Heart left ventricle (tissue), 16 donors: Measurements from ENCODE around the gene SQOR. TPM values are rescaled to one million over a fixed set of nuclear protein-coding genes. Genes with fewer than 3 reads are reported as not detected.

Experiments used
- ATAC-seq, 4 donors: fragments of 200-7000 bp; cut with Tn5 transposase; one replicate each; pipeline ENCODE4 v1.9.1; 2020 to 2022; ENCODE audit warnings: moderate library complexity in 4 of 4, mild to moderate bottlenecking in 3 of 4, moderate number of reproducible peaks in 1 of 4
- DNase-seq, 5 donors: peaks; one replicate each; pipeline ENCODE4 v3.0.0-alpha.2; 2020
- H3K27ac ChIP-seq, 12 donors: fragments of 200-600 bp; sonication (generic) in 4 of 12; one replicate each; pipeline versions ENCODE4 v1.5.0 to v1.8.0; 2016 to 2022; ENCODE audit warnings: mild to moderate bottlenecking in 2 of 12
- H3K27me3 ChIP-seq, 9 donors: fragments of 200-600 bp; sonication (generic) in 2 of 9; one replicate each; pipeline versions ENCODE4 v1.5.1 to v1.8.0; 2016 to 2022; ENCODE audit warnings: mild to moderate bottlenecking in 3 of 9
- H3K36me3 ChIP-seq, 9 donors: fragments of 200-600 bp; sonication (generic) in 2 of 9; one replicate each; pipeline versions ENCODE4 v1.5.0 to v1.8.0; 2018 to 2022; ENCODE audit warnings: mild to moderate bottlenecking in 2 of 9
- H3K4me1 ChIP-seq, 12 donors: fragments of 200-600 bp; sonication (generic) in 4 of 12; one replicate each; pipeline versions ENCODE4 v1.5.0 to v1.8.0; 2016 to 2022; ENCODE audit warnings: mild to moderate bottlenecking in 3 of 12
- H3K4me3 ChIP-seq, 12 donors: fragments of 200-600 bp; sonication (generic) in 4 of 12; one replicate each; pipeline versions ENCODE4 v1.5.0 to v1.8.0; 2017 to 2022; ENCODE audit warnings: mild to moderate bottlenecking in 9 of 12, moderate library complexity in 4 of 12
- H3K9me3 ChIP-seq, 12 donors: fragments of 200-600 bp; sonication (generic) in 4 of 12; one replicate each; pipeline versions ENCODE4 v1.5.0 to v1.8.0; 2016 to 2022; ENCODE audit warnings: mild to moderate bottlenecking in 1 of 12
- POLR2A ChIP-seq, 2 donors: fragments of 450-650 bp; IDR thresholded peaks; one replicate each; pipeline ENCODE4 v1.6.1; 2017; ENCODE audit warnings: antibody characterized with exemption in 2 of 2, mild to moderate bottlenecking in 2 of 2, moderate library complexity in 2 of 2
- WGBS, 4 donors: extraction: QIAGEN DNeasy Blood & Tissue Kit in 2 of 4; methylation state at CpG; one replicate each; pipeline versions ENCODE4 v1.1.5 to v1.1.7; 2013 to 2018; 5-methylcytosine and 5-hydroxymethylcytosine counted together
- intact Hi-C, 10 donors: fragments of 100-400 bp; cut with DNase I; formaldehyde crosslinking; loops; one replicate each; pipeline versions ENCODE4 v1.11.1 to v1.14.2; 2022
- polyA plus RNA-seq, 2 donors: library from polyadenylated mRNA; stranded (reverse); fragments of 200-250 nt; gene quantifications; one replicate each; pipeline ENCODE4 v1.2.3, GENCODE V29; 2013
- total RNA-seq, 9 donors: library from RNA; depleted of rRNA in 2 of 9; stranded (reverse); fragments of >200 nt in 2 of 9; fragmentation: NEBNext Ultra II Directional in 3 of 9; extraction: Animal tissue kit (Norgen Biotek cat#: 25700) in 3 of 9; gene quantifications; one replicate each; pipeline versions ENCODE4 v1.1.0 to v1.2.4, GENCODE V29; 2016 to 2023
- TF ChIP-seq, protein P1 (sequence below), 12 donors: fragments of 200-600 bp; sonication (generic) in 4 of 12; IDR thresholded peaks; one replicate each; pipeline versions ENCODE4 v1.5.0 to v1.8.0; 2018 to 2022; ENCODE audit warnings: antibody characterized with exemption in 12 of 12, mild to moderate bottlenecking in 5 of 12
- donor health status: ischemic (EF 13 %, LVEDD 7.1; RV severe dilation, severe dysfunction).
- donor health status: healthy with polysubstance abuse.
- donor health status: DM: no; HTN: yes; CAD: no.
- donor health status: DM: no; HTN: no; CAD: no.
- donor health status: ischemic (EF 25% LVEDD 6.9; RV normal size, moderate dysfunction).
- donor health status: ischemic (EF 25% LVEDD 5.7; RV mildly dilated, moderate dysfunction).
- donor health status: healthy.
- donor health status: DM: yes; HTN: yes; CAD: no.
- donor health status: ischemic (EF 35%, LVEDD 5.7; RV mildly dilated, moderate dysfunction).
- donor health status: nonischemic (EF 11% LVEDD 7.7; RV severe dilation, severe dysfunction).
- donor health status: DM: yes; HTN: yes; CAD: no.
- donor health status: PGD.
- donor health status: ischemic (EF 29% LVEDD 5.4; RV normal size, mild dysfunction).
- donor health status: nonischemic (EF 23%, LVEDD 6.1; RV moderate dilation, normal function).

SQOR gene
- total and polyA plus RNA-seq, 11 donors, result 9.5 to 60.9 (median 17.5) TPM

DNA sequence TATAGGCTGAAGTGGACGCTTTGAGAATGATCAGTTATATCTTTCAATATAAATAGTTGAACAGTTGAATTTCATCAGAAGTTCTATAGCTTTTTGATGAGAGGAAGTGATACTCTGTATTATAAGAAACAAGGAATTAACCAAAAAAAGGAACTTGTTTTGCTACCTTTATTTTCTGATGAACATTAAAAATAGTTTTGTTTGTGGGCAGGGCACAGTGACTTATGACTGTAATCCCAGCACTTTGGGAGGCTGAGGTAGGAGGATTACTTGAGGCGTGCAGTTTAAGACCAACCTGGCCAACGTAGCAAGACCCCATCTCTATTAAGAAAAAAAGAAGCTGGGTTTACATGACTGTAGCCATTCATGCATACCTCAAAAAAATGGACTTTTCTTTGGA lies 30.9 kb upstream of the SQOR start:
- Histone ChIP-seq H3K27ac (peak overlapping the region in 1 of 12 donors; percentile 61), H3K27me3 (no peaks in the 10 kb centered on the region), H3K4me3 (no peak overlapping the region), H3K4me1 (peaks cover 0 to 17% (median 0%) of the 10 kb centered on the region in 12 donors), H3K9me3 (no peaks in the 10 kb centered on the region), H3K36me3 (peaks cover 0 to 45% (median 26%) of the 10 kb centered on the region in 9 donors)
- DNase-seq (no peak), ATAC-seq (no peak)
- intact Hi-C loops, result no loop called here
- WGBS, 4 donors, result 93 to 94% (median 93%) methylated on average over 3 of the region's 3 CpGs
- no peak for TF ChIP-seq POLR2A (IDR thresholded peaks at IDR 0.05)
- TF ChIP-seq, protein P1, sequence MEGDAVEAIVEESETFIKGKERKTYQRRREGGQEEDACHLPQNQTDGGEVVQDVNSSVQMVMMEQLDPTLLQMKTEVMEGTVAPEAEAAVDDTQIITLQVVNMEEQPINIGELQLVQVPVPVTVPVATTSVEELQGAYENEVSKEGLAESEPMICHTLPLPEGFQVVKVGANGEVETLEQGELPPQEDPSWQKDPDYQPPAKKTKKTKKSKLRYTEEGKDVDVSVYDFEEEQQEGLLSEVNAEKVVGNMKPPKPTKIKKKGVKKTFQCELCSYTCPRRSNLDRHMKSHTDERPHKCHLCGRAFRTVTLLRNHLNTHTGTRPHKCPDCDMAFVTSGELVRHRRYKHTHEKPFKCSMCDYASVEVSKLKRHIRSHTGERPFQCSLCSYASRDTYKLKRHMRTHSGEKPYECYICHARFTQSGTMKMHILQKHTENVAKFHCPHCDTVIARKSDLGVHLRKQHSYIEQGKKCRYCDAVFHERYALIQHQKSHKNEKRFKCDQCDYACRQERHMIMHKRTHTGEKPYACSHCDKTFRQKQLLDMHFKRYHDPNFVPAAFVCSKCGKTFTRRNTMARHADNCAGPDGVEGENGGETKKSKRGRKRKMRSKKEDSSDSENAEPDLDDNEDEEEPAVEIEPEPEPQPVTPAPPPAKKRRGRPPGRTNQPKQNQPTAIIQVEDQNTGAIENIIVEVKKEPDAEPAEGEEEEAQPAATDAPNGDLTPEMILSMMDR (IDR thresholded peaks at IDR 0.05), result no peak

DNA sequence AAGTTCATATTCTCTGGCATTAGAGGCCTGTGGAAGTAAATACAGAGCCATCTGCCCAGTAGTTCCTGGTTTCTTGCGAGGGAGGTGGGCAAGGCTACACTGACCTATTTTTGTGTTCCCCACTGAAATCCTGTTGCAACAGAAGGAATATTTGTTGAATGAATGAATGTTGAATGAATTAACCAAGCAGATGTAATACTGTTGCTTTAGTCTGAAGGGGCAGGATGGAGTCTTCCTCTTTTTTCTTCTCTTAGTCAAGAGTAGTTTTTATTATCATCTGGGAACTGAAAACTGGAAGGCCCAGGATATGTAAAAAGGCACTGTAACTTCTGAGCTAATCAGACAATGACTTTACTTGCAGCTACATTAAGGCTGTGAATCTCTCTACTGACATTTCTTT lies 30.5 kb upstream of the SQOR start:
- intact Hi-C loops, result no loop called here
- Histone ChIP-seq H3K27me3 (no peaks in the 10 kb centered on the region), H3K27ac (peak overlapping the region in 1 of 12 donors; percentile 61), H3K4me1 (peaks cover 0 to 17% (median 0%) of the 10 kb centered on the region in 12 donors), H3K36me3 (peaks cover 0 to 49% (median 26%) of the 10 kb centered on the region in 9 donors), H3K9me3 (no peaks in the 10 kb centered on the region), H3K4me3 (no peak overlapping the region)
- WGBS, 4 donors, result 80 to 85% (median 83%) methylated on average over 1 of the region's 1 CpG
- TF ChIP-seq POLR2A (IDR thresholded peaks at IDR 0.05), result no peak
- TF ChIP-seq, protein P1 (IDR thresholded peaks at IDR 0.05), result no peak
- ATAC-seq, result peak in 1 of 4 donors; percentile 34
- no peak for DNase-seq

DNA sequence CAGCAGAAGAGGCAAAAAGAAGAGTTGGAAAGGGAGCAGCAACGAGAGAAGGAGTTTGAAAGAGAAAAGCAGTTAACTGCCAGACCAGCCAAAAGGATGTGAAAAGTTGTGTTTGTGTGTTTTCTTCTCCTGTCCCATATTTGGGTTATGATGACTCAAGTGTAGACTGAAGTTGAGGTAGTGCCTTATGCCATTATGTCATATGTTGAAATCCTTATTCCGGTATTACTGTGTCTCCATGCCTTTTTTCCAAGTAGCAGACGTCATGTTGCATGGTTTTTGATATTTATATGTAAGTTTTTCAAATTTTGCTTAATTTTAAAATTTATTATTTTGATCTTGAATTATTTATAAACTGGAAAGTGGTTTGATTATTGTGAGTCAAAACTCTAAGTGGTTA lies 28.4 kb upstream of the SQOR start:
- H3K9me3 ChIP-seq, result no peaks in the 10 kb centered on the region
- peaks cover 0 to 17% (median 0%) of the 10 kb centered on the region in 12 donors for H3K4me1 ChIP-seq
- H3K36me3 ChIP-seq, result peaks cover 0 to 55% (median 26%) of the 10 kb centered on the region in 9 donors
- H3K27ac ChIP-seq, result no peak overlapping the region
- no peak for TF ChIP-seq POLR2A (IDR thresholded peaks at IDR 0.05)
- TF ChIP-seq, protein P1 (IDR thresholded peaks at IDR 0.05), result no peak
- 82 to 88% (median 87%) methylated on average over 3 of the region's 3 CpGs for WGBS, 4 donors
- no peak for ATAC-seq
- intact Hi-C loops, result no loop called here
- no peak for DNase-seq
- H3K4me3 ChIP-seq, result no peak overlapping the region
- H3K27me3 ChIP-seq, result no peaks in the 10 kb centered on the region

DNA sequence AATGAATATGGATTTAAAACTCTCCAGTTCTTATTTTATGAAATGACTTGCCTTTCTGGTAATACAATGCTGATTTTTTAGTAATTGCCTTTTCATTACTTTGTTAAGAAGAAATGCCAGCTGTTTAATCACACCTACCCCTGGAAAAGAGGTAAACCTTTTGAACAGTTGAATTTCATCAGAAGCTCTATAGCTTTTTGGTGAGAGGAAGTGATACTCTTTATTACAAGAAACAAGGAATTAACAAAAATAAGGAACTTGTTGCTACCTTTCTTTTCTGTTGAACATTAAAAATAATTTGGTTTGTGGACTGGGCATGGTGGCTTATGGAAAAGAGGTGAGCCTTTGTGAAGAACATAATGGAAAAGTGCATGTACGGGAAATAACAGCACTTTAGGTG lies 28.0 kb upstream of the SQOR start:
- no peaks in the 10 kb centered on the region for H3K27me3 ChIP-seq
- peaks cover 0 to 55% (median 26%) of the 10 kb centered on the region in 9 donors for H3K36me3 ChIP-seq
- intact Hi-C loops, result no loop called here
- TF ChIP-seq, protein P1 (IDR thresholded peaks at IDR 0.05), result no peak
- TF ChIP-seq POLR2A (IDR thresholded peaks at IDR 0.05), result no peak
- H3K4me3 ChIP-seq, result no peak overlapping the region
- no peak for DNase-seq
- ATAC-seq, result no peak
- peaks cover 0 to 17% (median 0%) of the 10 kb centered on the region in 12 donors for H3K4me1 ChIP-seq
- no peaks in the 10 kb centered on the region for H3K9me3 ChIP-seq
- WGBS, 4 donors, result 91 to 96% (median 93%) methylated on average over 1 of the region's 1 CpG
- H3K27ac ChIP-seq, result no peak overlapping the region
